Activated T-helper 1 cell treated with anti-CD3 and anti-CD28 coated beads, Interleukin-2, amount 50 U/mL, for 16 hours (primary cell): ENCODE results near the gene TRIM44.
"Not testable (repeated sequence)": the region's sequence is repeated elsewhere in the genome, so short reads cannot be mapped to it uniquely, and the experiment has no call there.

Experiments used
- DNase-seq, 2 donors: peaks; one replicate each; pipeline ENCODE4 v3.0.0-alpha.2; 2020; ENCODE audit warnings: low read depth in 1 of 2, low spot score in 1 of 2

The TRIM44 gene

DNA sequence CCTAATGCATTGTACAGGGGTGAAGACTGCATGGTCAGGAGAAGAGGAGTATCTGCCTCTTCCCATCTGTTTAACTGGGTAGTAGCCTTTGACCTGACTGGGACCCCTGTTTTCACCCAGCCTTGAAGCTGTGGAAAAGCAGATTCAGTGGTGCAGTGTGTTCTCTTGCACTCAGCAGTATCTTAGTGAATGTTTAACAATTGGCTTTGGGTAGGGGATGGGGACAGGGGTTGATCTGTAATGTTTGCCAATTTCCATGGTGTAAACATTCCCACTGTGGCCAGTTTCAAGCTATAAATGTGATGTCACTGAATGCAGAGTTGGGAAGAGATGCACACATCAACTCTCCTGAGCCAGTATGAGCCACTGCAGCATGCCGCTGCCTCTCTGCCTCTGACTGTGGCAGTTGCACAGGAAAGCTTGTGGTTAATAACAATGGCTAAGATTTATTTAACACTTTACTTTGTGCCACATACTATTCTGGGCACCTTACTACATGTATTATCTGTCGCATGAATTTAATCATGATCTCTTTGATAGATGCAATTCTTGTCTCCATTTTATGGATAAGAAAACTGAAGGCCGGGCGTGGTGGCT is 28.6 kb upstream of the TRIM44 start:
- no peak for DNase-seq

DNA sequence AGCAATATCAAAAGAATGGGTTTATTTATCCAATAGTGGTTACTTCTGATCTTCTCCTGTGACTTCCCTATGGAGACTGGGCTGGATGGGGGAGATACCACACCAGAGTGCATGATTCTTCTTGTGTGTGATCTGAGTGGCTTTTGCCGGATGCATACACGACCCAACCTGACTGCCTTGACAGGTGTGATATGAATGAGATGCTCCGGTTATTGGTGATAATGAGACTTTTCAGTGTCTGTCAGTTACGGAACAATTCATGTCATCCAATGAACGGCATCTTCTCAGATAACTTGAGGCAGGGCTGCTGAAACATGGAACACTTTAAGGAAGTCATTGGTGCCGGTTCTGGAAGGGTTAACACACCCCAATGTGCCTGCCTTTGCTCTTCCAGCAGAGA is 26.6 kb upstream of the TRIM44 start:
- DNase-seq: no peak

DNA sequence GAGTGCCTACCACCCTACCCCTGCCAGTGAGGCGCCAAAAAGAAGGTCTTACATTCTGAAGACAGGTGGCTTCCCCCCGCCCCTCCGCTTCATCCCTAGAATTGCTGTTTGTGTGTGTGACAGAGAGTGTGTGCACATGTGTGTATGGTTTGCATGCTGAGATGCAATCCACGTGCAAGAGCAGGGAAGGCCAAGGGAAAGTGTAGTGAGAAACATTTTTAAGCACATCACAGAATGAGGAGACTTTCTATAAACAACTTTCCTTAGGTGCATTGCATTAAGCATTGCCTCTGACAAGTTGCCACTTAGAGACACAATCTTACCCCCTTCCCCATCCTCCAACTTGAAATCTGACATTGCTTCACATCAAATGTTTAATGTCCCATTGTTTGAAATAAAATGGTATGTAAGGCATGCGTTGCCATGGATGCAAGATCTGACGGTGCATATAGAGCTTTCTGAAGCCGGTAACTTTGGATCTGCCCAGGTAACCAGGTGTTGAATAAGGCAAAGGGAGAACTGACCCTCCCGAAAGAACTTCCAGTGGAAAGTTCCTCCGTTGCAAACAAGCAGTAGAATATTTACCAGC is 22.9 kb upstream of the TRIM44 start:
- no peak for DNase-seq

DNA sequence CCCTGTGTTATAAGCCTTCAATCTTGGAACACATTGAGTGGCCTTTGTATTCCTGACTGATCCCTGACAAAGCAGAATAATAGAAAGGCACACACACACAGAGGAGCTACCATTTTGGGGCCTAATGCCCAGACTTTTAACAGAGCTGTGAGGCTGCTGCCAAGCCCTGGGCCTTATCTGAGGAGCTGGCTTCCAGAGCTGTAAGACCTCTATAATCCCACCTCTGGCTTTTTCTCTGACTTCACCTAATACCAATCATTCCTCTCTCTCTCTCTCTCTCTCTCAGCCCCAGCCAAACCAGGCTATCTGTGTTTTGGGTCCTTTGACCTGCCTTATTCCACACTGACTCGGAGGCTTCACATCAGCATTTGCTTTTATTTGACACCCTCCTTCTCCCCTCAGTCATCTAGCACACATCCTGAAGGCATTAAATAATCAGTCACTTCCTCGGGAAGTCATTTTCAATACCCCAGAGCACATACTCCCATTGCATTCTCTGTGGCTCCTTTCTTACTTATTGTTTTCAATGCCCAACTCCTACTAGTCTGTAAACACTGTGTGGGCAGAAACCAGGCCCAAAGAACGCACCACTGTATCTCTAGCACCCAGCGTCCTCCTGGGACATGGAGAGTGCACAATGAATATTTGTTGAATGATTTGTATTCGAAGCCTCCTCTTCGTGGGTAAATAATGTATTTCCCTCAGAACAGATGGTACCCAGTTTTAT is 21.2 kb upstream of the TRIM44 start:
- no peak for DNase-seq

DNA sequence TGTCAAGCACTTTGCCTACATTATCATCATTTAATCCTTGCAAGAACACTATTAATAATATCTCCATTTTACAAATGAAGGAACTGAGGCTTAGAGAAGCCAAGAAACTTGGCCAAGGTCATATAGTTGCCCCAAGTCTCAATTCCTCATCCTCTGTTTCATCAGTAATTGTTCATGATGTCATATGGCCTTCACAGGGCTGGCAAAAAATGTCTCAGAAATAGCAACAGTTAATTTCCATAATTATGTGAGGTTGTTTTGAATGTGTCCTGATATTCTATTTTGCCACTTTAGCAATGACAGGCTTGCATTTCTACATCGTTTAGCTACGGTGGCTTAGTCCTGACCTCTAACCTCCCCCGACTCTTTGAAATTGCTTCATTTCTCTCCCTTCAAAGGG is 20.6 kb upstream of the TRIM44 start:
- no peak for DNase-seq

DNA sequence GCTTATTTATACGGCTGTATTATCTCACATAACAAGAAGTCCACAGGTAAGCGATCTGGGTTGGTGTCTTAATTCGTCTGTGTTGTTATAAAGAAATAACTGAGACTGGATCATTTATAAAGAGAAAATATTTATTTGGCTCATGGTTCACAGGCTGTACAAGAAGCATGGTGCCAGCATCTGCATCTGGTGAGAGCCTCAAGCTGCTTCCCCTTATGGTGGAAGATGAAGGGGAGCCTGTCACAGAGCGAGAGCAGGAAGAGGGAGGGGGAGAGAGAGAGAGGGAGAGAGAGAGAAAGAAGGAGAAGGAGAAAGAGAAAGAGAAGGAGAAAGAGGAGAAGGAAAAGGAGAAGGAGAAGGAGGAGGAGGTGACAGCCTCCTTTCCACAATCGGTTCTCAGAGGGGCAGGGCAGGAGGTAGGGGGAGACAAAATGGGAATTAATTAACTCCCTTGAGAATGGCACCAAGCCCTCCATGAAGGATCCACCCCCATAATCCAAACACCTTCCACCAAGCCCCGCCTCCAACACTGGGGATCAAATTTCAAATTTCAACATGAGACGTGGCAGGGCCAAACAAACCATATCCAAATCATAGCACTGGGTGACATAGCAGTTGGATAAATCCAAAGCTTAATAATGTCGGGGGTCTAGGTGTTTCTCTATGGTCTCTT is 15.0 kb upstream of the TRIM44 start:
- DNase-seq: no peak

DNA sequence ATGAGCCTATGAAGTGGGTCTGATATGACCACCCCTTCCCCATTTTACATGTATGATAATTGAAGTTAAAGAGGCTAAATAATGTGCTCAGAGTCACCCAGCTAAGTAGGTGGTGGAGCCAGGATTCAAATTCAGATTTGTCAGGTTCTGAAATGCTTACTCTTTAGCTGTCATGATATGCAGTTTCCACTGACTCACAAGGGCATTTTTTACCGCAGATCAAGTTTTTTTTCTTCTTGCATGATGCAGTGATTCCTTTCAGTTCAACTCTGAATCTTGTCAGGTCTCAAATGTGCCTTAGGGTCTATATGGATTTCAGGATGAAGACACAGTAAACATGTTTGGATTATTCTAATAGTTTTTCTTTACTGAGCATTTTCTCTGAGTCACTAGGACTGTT is 12.6 kb upstream of the TRIM44 start:
- no peak for DNase-seq

DNA sequence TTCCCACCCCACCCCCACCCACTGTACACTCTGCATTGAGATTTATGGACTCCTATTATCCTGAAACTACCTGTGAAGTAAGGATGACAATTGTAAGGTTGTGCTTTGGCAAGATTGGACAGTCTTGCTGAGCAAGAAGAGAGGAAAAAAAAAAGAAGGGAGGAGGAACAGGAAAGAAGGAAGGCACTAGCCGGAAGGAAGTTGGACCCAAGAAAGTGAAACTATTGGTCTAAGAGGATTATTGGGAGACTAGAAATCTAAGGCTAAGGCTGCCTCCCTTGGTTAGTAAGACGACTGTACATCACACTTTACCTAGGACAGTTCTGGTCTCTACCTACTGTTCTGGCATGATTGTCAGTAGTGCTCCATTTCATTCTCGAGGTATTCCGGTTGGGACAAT is 12.1 kb upstream of the TRIM44 start:
- DNase-seq: no peak

DNA sequence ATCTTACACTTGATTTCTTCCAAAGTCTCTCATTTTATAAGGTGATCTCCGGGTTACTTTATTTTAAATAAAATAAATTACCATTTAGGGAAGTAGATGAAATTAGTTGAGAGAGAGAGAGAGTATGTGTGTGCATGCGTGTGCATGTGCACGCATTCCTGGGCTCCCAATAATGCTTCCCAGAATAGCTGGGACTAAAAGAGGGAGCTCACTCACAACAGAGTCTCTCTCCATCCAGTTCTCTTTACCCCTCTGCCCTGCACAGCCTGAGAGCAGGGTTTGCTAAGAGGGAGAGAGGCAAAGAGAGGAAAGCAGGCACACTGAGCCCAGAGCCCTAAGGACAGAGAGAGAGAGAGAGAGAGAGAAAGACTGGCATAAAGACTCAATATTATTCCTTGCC is 11.3 kb upstream of the TRIM44 start:
- no peak for DNase-seq

DNA sequence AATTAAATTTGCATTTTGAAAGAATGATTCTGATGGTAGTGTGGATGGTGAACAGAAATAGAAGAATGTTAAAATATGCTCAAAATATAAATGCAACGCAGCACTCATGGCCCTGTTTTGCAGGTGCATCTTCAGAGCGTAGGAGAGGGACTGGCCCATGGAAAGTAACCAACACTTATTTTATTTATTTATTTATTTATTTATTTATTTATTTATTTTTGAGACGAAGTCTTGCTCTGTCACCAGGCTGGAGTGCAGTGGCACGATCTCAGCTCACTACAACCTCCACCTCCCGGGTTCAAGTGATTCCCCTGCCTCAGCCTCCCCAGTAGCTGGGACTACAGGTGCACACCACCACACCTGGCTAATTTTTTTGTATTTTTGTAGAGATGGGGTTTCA is 9.8 kb upstream of the TRIM44 start:
- DNase-seq: not testable (repeated sequence)

DNA sequence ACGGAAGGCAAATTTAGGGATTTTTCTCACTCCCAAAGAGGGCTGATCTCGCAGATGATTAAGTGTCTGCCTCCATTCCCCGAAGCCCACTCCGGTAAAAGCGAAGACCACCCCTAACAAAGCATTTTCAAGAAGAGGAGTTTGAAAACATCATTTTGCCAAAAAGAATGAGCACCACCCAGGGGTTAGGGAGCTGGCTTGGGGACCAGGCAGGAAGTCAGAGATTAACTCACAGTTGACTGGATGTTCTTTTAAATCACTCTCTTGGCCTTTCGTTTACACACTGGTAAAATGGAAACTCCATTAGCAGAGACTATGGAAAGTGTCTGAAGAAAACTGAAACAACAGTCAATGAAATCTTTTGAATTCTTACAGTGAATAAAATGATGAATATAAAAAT is 7.9 kb upstream of the TRIM44 start:
- DNase-seq: no peak

DNA sequence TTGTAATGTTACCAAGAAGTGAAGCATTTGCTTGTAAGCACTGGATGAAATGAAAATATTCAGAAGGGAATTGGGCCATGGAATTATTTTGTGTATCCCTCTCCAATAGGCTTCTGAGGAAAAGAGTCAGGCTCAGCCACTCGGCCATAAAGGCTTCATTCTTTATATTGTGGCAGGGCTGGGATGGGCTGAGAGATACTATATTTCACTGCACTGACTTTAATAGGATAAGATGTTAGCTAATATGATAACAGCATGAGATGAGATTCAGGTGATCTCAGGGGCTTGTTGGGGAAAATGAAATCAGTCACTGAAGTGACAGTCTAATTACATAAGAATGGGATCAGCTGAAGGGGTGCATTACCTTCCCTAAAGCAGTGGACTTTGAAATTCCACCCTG is 7.3 kb upstream of the TRIM44 start:
- no peak for DNase-seq

DNA sequence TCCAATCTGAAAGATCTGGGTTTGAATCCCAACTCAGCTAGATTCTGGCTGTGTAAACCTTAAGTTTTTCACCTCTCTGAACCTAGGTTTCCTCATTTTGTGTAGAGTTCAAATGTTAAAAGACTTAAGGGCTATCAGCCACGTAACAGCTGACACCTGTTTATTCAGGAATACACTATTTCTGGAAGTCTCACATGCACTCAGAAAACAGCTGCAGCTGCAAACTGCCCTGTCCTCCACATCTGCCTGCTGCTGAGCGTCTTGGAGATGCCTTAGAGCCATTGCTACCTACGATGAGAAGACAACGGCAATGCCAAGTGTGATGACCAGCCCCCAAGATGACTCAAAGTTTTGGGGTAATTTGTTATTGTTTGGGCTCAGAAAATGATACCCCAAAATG is 6.7 kb upstream of the TRIM44 start:
- no peak for DNase-seq

DNA sequence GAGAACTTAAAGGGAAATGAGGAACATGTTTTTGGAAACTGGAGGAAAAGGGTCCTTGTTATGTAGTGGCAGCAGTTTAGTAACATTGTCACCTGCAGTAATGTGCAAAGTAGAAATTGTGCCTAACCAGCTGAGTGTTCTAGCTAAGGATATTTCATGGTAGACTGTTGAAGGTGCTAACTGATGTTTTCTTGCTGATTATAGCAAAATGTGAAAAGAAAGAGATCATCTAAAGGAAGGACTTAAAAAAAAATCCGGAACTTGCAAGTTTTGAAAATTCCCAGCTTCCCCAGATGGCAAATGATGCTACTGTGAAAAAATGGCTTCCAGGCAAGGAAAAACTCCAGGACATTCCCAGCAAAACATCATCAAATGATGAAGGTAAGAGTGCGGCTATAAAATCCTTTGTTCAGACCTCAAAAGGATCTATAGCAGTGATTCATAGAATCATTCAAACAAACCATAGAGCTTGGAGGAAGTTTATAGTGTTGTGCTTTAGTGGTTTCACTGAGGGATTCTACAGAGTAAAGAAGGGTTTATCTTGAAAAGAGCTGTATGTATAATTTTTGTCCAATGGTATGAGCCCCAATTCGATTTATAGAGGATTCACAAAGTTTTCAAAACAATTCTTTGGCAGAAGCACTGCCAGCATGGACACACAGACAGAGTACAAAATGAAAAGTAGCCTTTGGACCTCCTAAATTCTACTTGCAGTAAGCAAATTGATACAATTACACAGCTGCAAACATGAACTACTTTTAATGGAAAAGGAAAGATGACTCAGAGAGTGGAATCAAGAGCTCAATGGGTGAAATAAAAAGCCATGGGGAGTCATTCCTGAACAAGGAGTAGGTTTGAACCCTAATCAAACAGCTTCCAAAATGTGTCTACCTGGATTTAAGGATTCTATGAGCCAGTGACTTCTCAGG is 4.3 kb upstream of the TRIM44 start:
- no peak for DNase-seq

DNA sequence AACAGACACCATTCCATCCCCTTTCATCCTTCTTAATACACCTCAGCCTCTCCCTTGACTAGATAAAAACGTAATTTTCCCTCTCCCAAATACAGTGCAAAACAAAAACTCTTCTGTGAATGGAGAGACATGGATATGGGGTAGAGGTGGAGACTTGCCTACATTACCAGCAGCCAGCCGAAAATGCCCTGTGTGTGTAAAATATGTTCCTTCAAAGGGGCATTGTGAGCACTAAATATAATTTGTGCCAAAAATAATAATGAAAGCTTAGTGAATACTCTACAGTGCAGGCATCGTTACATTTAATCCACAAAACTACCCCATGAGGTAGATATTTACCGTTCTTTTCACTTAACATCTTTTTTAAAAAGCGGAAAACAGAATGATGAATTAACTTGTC is 1.0 kb upstream of the TRIM44 start:
- DNase-seq: no peak

DNA sequence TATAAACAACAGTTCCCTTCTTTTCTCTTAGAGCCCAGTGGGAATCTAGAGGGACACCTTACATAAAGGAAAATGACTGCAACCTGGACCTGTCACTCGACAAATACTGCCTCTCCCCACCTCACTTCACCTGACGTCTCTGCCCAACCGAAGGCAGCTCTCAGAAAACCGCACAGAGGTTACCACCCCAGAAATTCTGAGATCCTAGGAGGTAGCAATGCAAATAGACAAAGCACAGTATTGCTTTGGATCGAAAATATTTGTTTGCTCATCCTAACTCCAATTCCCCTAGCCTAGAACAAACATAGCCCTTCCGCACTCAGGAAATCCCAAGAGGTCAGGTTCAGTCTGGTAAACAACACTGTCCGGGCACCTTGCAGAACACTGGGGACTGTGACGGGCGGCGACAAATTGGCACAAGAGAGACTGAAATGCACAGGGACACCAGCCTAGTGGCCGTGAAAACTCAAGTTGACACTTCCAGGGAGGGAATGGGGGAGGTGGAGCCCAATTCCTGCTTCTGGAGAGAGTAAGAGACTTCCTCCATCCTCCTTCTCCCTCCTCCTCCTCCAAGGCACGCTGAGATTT is 420 bp upstream of the TRIM44 start:
- DNase-seq: no peak

DNA sequence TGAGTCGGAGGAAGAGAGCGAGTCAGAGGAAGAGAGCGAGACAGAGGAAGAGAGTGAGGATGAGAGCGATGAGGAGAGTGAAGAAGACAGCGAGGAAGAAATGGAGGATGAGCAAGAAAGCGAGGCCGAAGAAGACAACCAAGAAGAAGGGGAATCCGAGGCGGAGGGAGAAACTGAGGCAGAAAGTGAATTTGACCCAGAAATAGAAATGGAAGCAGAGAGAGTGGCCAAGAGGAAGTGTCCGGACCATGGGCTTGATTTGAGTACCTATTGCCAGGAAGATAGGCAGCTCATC is 780 bp downstream of the TRIM44 start:
- no peak for DNase-seq

DNA sequence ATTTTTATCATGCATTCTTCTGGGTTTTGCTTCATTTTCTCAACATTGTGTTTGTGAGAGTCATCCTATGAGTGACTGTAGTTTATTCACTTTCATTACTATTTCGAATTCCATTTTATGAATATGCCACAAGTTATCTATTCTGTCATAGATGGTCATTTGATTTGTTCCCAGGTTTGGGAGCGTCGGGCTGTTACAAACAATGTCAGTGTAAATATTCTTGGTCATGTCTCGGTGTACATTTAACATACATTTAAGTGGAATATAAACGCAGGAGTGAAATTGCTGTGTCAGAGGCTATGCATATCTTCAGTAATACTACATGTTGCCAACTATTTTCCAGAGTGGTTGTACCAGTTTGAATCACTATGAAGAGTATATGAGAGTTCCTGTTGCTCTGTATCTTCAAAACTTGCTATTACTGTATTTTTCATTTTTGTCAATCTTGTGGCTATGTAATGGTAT is 2.4 kb downstream of the TRIM44 start:
- DNase-seq: no peak

DNA sequence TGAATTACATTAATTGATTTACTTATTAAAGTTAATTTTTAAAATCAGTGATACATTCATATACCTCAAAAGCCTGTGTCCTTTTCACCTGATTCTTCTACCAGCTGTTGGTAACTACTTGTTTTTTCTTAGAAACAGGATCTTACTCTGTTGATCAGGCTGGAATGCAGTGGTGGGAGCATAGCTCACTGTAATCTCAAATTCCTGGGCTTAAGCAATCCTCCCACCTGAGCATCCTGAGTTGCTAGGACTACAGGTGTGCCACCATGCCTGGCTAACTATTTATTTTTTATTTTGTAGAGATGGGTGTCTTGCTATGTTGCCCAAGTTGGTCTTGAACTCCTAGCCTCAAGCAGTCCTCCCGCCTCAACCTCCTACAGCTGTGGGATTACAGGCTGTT is 4.7 kb downstream of the TRIM44 start:
- no peak for DNase-seq

DNA sequence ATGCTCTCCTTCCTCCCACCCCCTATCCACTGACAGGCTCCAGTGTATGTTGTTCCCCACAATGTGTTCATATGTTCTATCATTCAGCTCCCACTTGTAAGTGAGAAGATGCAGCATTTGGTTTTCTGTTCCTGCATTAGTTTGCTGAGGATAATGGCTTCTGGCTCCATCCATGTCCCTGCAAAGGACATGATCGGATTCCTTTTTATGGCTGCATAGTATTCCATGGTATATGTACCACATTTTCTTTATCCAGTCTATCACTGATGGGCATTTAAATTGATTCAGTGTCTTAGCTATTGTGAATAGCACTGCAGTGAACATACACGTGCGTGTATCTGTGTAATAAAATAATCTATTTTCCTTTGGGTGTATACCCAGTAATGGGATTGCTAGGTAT is 5.8 kb downstream of the TRIM44 start:
- DNase-seq: not testable (repeated sequence)
